Neuronal stem cell (in vitro differentiated cells): ENCODE results near the gene SEPTIN3.

Experiments used
- DNase-seq: peaks from one replicate; pipeline ENCODE4 v3.0.0-alpha.2; 2013; ENCODE audit warnings: low spot score
- H2AFZ ChIP-seq: one replicate; pipeline ENCODE4 v1.6.1; 2013; ENCODE audit warnings: mild to moderate bottlenecking, low read length, inconsistent platforms
- H2AK5ac ChIP-seq: 2 replicates; pipeline ENCODE4 v1.6.1; 2013; ENCODE audit warnings: low read depth, mild to moderate bottlenecking, inconsistent platforms, low read length, moderate library complexity, mixed read lengths
- H2BK120ac ChIP-seq: 2 replicates; pipeline ENCODE4 v1.6.1; 2013; ENCODE audit warnings: low read depth, mild to moderate bottlenecking, inconsistent platforms, low read length, moderate library complexity, mixed read lengths
- H2BK12ac ChIP-seq: one replicate; pipeline ENCODE4 v1.6.1; 2013; ENCODE audit warnings: low read length, inconsistent platforms
- H2BK15ac ChIP-seq: 2 replicates; pipeline ENCODE4 v1.6.1; 2013; ENCODE audit warnings: mild to moderate bottlenecking, low read length, inconsistent platforms, mixed read lengths
- H2BK5ac ChIP-seq: one replicate; pipeline ENCODE4 v1.6.1; 2013; ENCODE audit warnings: inconsistent platforms, mild to moderate bottlenecking, low read length, moderate library complexity
- H3K14ac ChIP-seq: one replicate; pipeline ENCODE4 v1.6.1; 2013; ENCODE audit warnings: low read length, inconsistent platforms
- H3K18ac ChIP-seq: 2 replicates; pipeline ENCODE4 v1.6.1; 2013; ENCODE audit warnings: low read length, inconsistent platforms
- H3K23ac ChIP-seq: 2 replicates; pipeline ENCODE4 v1.6.1; 2013; ENCODE audit warnings: low read depth, mild to moderate bottlenecking, mixed read lengths, low read length, inconsistent platforms; ENCODE audit not compliant: poor library complexity
- H3K27ac ChIP-seq: replicated peaks from 3 replicates; pipeline ENCODE4 v1.5.1; 2013; ENCODE audit warnings: low read length, inconsistent platforms
- H3K27me3 ChIP-seq, 3 experiments: 2 replicates each; pipeline ENCODE4 v1.6.1; 2013; ENCODE audit warnings: low read length in 3 of 3, mild to moderate bottlenecking in 2 of 3, inconsistent platforms in 1 of 3, low read depth in 1 of 3, mixed read lengths in 1 of 3, moderate library complexity in 1 of 3; ENCODE audit not compliant: control insufficient read depth in 3 of 3, insufficient read depth in 3 of 3
- H3K36me3 ChIP-seq, 2 donors: replicated peaks in 1 of 2; 2 replicates each; pipeline ENCODE4 v1.6.1; 2013; ENCODE audit warnings: low read length in 2 of 2; ENCODE audit not compliant: control insufficient read depth in 2 of 2, insufficient read depth in 2 of 2
- H3K4ac ChIP-seq: 2 replicates; pipeline ENCODE4 v1.6.1; 2013; ENCODE audit warnings: inconsistent platforms, mild to moderate bottlenecking, low read length, moderate library complexity
- H3K4me1 ChIP-seq, 2 donors: 1 replicate in 1 of 2; 2 replicates in 1 of 2; pipeline ENCODE4 v1.6.1; 2013; ENCODE audit warnings: low read length in 2 of 2, low read depth in 1 of 2; ENCODE audit not compliant: control insufficient read depth in 2 of 2, insufficient read depth in 1 of 2
- H3K4me2 ChIP-seq: one replicate; pipeline ENCODE4 v1.6.1; 2013; ENCODE audit warnings: mild to moderate bottlenecking, low read length, inconsistent platforms; ENCODE audit not compliant: insufficient read depth, poor library complexity, severe bottlenecking
- H3K4me3 ChIP-seq, 2 donors: 2 replicates each; pipeline ENCODE4 v1.5.1; 2013; ENCODE audit warnings: low read length in 2 of 2, mild to moderate bottlenecking in 2 of 2, inconsistent platforms in 1 of 2, moderate library complexity in 1 of 2
- H3K79me1 ChIP-seq: one replicate; pipeline ENCODE4 v1.6.1; 2013; ENCODE audit warnings: low read depth, mild to moderate bottlenecking, inconsistent platforms, low read length, moderate library complexity
- H3K9ac ChIP-seq: one replicate; pipeline ENCODE4 v1.6.1; 2013; ENCODE audit warnings: mild to moderate bottlenecking, low read depth, low read length, inconsistent platforms; ENCODE audit not compliant: poor library complexity
- H3K9me3 ChIP-seq, 2 donors: replicated peaks in 1 of 2; 2 replicates each; pipeline versions ENCODE3 to v1.6.1; 2013; ENCODE audit warnings: low read length in 2 of 2, mild to moderate bottlenecking in 2 of 2, inconsistent platforms in 1 of 2, low read depth in 1 of 2, mixed read lengths in 1 of 2, moderate library complexity in 1 of 2; ENCODE audit not compliant: control insufficient read depth in 2 of 2, insufficient read depth in 1 of 2
- H4K8ac ChIP-seq: one replicate; pipeline ENCODE4 v1.6.1; 2013; ENCODE audit warnings: low read depth, mild to moderate bottlenecking, inconsistent platforms, low read length, moderate library complexity
- H4K91ac ChIP-seq: one replicate; pipeline ENCODE4 v1.6.1; 2013; ENCODE audit warnings: low read length, low read depth, mild to moderate bottlenecking, inconsistent platforms; ENCODE audit not compliant: poor library complexity
- WGBS, 2 donors: extraction: QIAGEN DNeasy Blood & Tissue Kit; methylation state at CpG; one replicate each; pipeline ENCODE4 v1.1.7; 2013; ENCODE audit warnings: missing lambda C conversion rate in 2 of 2, mixed read lengths in 1 of 2; ENCODE audit not compliant: insufficient read length in 2 of 2, insufficient replicate concordance in 1 of 2; ENCODE audit errors: extremely low coverage in 2 of 2; 5-methylcytosine and 5-hydroxymethylcytosine counted together

SEPTIN3 gene

DNA sequence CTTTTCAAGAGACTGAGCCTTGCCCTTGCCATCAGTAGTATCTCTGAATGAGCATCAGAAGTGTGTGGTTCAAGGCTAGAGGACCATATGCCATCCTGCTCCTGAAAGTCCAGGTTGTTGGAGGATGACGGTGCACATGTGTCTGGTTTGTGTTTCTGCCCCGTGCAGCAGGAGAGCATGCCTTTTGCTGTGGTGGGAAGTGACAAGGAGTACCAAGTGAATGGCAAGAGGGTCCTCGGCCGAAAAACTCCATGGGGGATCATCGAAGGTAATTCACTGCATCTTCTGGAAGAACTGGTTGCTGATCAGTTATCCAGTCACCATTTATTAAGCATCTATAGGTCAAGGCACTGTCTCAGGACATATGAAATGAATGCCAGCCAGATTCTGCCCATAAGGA lies 23.3 kb downstream of the SEPTIN3 start:
- H3K9me3 ChIP-seq = no peaks in the 10 kb centered on the region
- no peak overlapping the region for H3K4me3 ChIP-seq
- H3K18ac ChIP-seq = no peak overlapping the region
- no peak overlapping the region for H2AFZ ChIP-seq
- no peak overlapping the region for H2AK5ac ChIP-seq
- H2BK120ac ChIP-seq = no peak overlapping the region
- no peaks in the 10 kb centered on the region for H3K4me1 ChIP-seq
- H3K23ac ChIP-seq = no peak overlapping the region
- H2BK12ac ChIP-seq = no peak overlapping the region
- no peak overlapping the region for H4K8ac ChIP-seq
- H3K4me2 ChIP-seq = no peak overlapping the region
- H3K9ac ChIP-seq = no peak overlapping the region
- H2BK5ac ChIP-seq = no peak overlapping the region
- no peak overlapping the region for H3K27ac ChIP-seq
- H4K91ac ChIP-seq = no peak overlapping the region
- H3K4ac ChIP-seq = no peak overlapping the region
- no peak for DNase-seq
- peaks cover 36 to 94% of the 10 kb centered on the region in 2 donors for H3K36me3 ChIP-seq
- no peaks in the 10 kb centered on the region for H3K79me1 ChIP-seq
- H2BK15ac ChIP-seq = no peak overlapping the region
- H3K27me3 ChIP-seq = no peaks in the 10 kb centered on the region
- WGBS, 2 donors = no CpG with 5 or more reads among the region's 5 CpGs
- H3K14ac ChIP-seq = no peak overlapping the region

- H3K23ac ChIP-seq = no peak overlapping the region
- H3K4me3 ChIP-seq = no peak overlapping the region
- H2BK5ac ChIP-seq = no peak overlapping the region
- no peak overlapping the region for H4K8ac ChIP-seq
- no peaks in the 10 kb centered on the region for H3K27me3 ChIP-seq
- WGBS, 2 donors = no CpG with 5 or more reads among the region's 3 CpGs
- H3K79me1 ChIP-seq = no peaks in the 10 kb centered on the region
- peaks cover 23 to 70% of the 10 kb centered on the region in 2 donors for H3K36me3 ChIP-seq
- no peak overlapping the region for H2AFZ ChIP-seq
- H3K9ac ChIP-seq = no peak overlapping the region
- no peaks in the 10 kb centered on the region for H3K9me3 ChIP-seq
- no peak overlapping the region for H3K18ac ChIP-seq
- no peak overlapping the region for H2AK5ac ChIP-seq
- H3K27ac ChIP-seq = no peak overlapping the region
- no peak overlapping the region for H4K91ac ChIP-seq
- no peak overlapping the region for H3K14ac ChIP-seq
- H3K4ac ChIP-seq = no peak overlapping the region
- H3K4me1 ChIP-seq = peaks cover 0 to 1% of the 10 kb centered on the region in 2 donors
- H3K4me2 ChIP-seq = no peak overlapping the region
- no peak overlapping the region for H2BK120ac ChIP-seq
- H2BK12ac ChIP-seq = no peak overlapping the region
- H2BK15ac ChIP-seq = no peak overlapping the region
- no peak for DNase-seq
These were observed 26.0 kb downstream of the SEPTIN3 start for GRCh38 chr22:41995211-41995610.

DNA sequence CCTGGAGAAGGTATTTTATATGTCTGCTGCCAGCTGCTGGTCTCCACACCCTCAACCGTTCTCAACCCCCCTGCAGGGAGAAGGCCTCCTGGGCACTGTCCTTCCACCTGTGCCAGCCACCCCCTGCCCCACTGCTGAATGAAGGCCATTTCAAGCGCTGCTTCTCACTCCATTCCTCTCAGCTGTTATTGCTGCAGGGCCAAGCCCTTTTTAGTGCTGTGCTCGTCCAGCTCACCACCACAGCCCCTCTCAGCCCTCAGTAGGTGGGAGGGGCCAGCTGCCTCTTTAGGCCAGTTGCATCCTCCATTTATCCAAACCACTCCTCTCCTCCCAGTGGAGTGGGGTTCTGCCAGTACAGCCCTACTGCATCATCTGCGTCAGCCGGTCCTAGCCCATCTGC lies 27.6 kb downstream of the SEPTIN3 start:
- Histone ChIP-seq H3K9ac (no peak overlapping the region), H3K4me1 (peaks cover 0 to 6% of the 10 kb centered on the region in 2 donors), H4K8ac (no peak overlapping the region), H2AFZ (no peak overlapping the region), H3K79me1 (no peaks in the 10 kb centered on the region), H2BK120ac (no peak overlapping the region), H2AK5ac (no peak overlapping the region), H3K27me3 (peaks cover 0 to 1% (median 0%) of the 10 kb centered on the region in 3 experiments), H3K18ac (no peak overlapping the region), H3K9me3 (no peaks in the 10 kb centered on the region), H3K36me3 (peaks cover 18 to 59% of the 10 kb centered on the region in 2 donors), H3K27ac (no peak overlapping the region), H4K91ac (no peak overlapping the region), H3K4me2 (no peak overlapping the region), H3K23ac (no peak overlapping the region), H2BK12ac (no peak overlapping the region), H2BK5ac (no peak overlapping the region), H3K4ac (no peak overlapping the region), H2BK15ac (no peak overlapping the region), H3K4me3 (no peak overlapping the region), H3K14ac (no peak overlapping the region)
- no peak for DNase-seq
- WGBS, 2 donors = no CpG with 5 or more reads among the region's 5 CpGs

DNA sequence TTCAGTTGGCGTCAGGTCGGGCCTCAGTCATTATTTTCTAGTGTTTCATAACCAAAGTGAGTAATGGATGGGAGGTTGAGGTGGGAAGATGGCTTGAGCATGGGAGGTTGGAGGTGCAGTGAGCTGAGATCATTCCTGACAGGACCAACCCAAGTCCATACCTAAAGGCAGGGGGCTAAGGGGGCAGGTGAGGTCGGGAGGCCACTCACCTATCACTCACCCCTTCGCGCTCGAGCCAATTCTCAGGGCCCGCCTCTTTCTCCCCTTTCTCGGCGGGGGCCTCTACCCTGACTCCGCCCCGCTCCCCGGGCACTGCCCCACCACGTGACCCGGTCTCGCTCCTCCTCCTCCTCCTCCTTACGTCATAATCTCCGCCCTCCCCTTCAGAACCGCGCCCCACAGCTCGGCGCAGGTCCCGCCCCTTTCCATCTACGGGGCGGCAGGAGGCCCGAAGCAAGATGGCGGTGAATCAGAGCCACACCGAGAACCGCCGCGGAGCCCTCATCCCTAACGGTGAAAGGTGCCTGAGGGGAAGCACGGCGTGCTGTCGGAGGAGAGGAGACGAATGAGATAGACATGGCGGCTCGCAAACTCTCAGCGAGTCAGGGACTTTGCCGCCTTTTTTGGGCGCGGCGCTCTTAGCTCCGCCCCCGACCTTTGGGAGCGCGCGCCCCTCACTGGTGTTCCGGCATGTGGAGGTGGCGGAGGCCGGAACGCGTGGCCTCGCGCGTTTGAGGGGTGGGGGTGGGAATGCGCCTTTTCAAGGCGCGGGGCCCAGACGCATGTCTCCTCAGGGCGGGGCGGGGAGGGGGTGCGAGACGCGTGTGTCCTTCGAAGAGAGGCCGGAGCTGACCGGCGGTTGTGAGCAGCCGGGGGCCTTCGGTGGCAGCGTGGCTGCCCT lies 29.4 kb downstream of the SEPTIN3 start, which contains the start of gene WBP2NL:
TSS of gene WBP2NL (plus strand) at position 428 of the 901 bp plus-strand sequence. CDS start at position 459, 31 bp downstream.
- Histone ChIP-seq H3K4me1 (peaks cover 0 to 6% of the 10 kb centered on the region in 2 donors), H2AFZ (no peak within 1 kb of the TSS), H4K8ac (no peak within 1 kb of the TSS), H2BK15ac (no peak within 1 kb of the TSS), H3K4me3 (no peak within 1 kb of the TSS), H3K79me1 (no peaks in the 10 kb centered on the region), H3K27ac (no peak within 1 kb of the TSS), H3K18ac (no peak within 1 kb of the TSS), H3K14ac (no peak within 1 kb of the TSS), H3K27me3 (peaks cover 0 to 1% (median 0%) of the 10 kb centered on the region in 3 experiments), H3K9me3 (no peaks in the 10 kb centered on the region), H3K36me3 (peaks cover 9 to 41% of the 10 kb centered on the region in 2 donors), H2BK120ac (no peak within 1 kb of the TSS), H4K91ac (no peak within 1 kb of the TSS), H2BK12ac (no peak within 1 kb of the TSS), H2AK5ac (no peak within 1 kb of the TSS), H3K4me2 (no peak within 1 kb of the TSS), H3K23ac (peak within 1 kb of the TSS; percentile 47), H3K4ac (no peak within 1 kb of the TSS), H3K9ac (no peak within 1 kb of the TSS), H2BK5ac (no peak within 1 kb of the TSS)
- DNase-seq = no peak
- WGBS, 2 donors = 100% methylated on average over 1 of the region's 71 CpGs; no CpG with 5 or more reads in 1 of the 2 donors
